Common myeloid progenitor, CD34-positive (primary cell): ENCODE measurements around the gene SNRPF.
"Not testable (repeated sequence)": the region's sequence is repeated elsewhere in the genome, so short reads cannot be mapped to it uniquely, and the experiment has no call there.

ENCODE experiments used
- CTCF ChIA-PET: fragments of 350-600 bp; sonication (Branson Sonifier 250); formaldehyde crosslinking; loops from one replicate; lab custom pipeline; 2021; ENCODE audit warnings: antibody characterized with exemption; lab: Charles Lee
- POLR2A ChIA-PET: fragments of 350-600 bp; sonication (Branson Sonifier 250); formaldehyde crosslinking; loops from one replicate; lab custom pipeline; 2021; ENCODE audit warnings: antibody characterized with exemption; lab: Charles Lee
- DNase-seq, 3 donors: peaks; one replicate each; pipeline versions ENCODE4 v3.0.0 to v3.0.0-alpha.2; 2013
- H3K27ac ChIP-seq, 2 experiments: 1 replicate in 1 of 2; 2 replicates in 1 of 2; pipeline ENCODE4 v1.7.0; 2013; ENCODE audit warnings: inconsistent platforms in 2 of 2, low read length in 2 of 2, mild to moderate bottlenecking in 2 of 2, low read depth in 1 of 2, moderate library complexity in 1 of 2; ENCODE audit not compliant: severe bottlenecking in 2 of 2, insufficient read depth in 1 of 2, poor library complexity in 1 of 2
- H3K27me3 ChIP-seq, 5 experiments: replicated peaks in 2 of 5; 1 replicate in 3 of 5; 2 replicates in 2 of 5; pipeline versions ENCODE4 v1.6.1 to v1.7.0; 2013; ENCODE audit warnings: low read length in 4 of 5, mild to moderate bottlenecking in 2 of 5, moderate library complexity in 2 of 5, inconsistent platforms in 1 of 5; ENCODE audit not compliant: insufficient read depth in 5 of 5, control insufficient read depth in 4 of 5
- H3K36me3 ChIP-seq, 4 experiments: 1 replicate in 2 of 4; 2 replicates in 2 of 4; pipeline versions ENCODE4 v1.6.1 to v1.7.0; 2013; ENCODE audit warnings: low read length in 3 of 4, control low read depth in 1 of 4, mild to moderate bottlenecking in 1 of 4; ENCODE audit not compliant: control insufficient read depth in 4 of 4, insufficient read depth in 4 of 4
- H3K4me1 ChIP-seq, 4 experiments: 1 replicate in 3 of 4; 2 replicates in 1 of 4; pipeline versions ENCODE4 v1.6.1 to v1.7.1; 2013; ENCODE audit warnings: low read length in 3 of 4, mild to moderate bottlenecking in 3 of 4, control low read depth in 1 of 4, inconsistent platforms in 1 of 4, moderate library complexity in 1 of 4; ENCODE audit not compliant: control insufficient read depth in 4 of 4, insufficient read depth in 4 of 4; ENCODE audit errors: control extremely low read depth in 1 of 4
- H3K4me3 ChIP-seq, 7 experiments: 1 replicate in 4 of 7; 2 replicates in 3 of 7; pipeline versions ENCODE4 v1.5.1 to v1.7.0; 2013; ENCODE audit warnings: mild to moderate bottlenecking in 7 of 7, low read length in 6 of 7, moderate library complexity in 6 of 7, inconsistent platforms in 2 of 7, low read depth in 2 of 7, control low read depth in 1 of 7; ENCODE audit not compliant: insufficient read depth in 4 of 7, control insufficient read depth in 1 of 7; ENCODE audit errors: extremely low read depth in 1 of 7
- H3K9me3 ChIP-seq, 5 experiments: 1 replicate in 4 of 5; 2 replicates in 1 of 5; pipeline versions ENCODE4 v1.6.1 to v1.7.1; 2013; ENCODE audit warnings: low read length in 4 of 5, mild to moderate bottlenecking in 2 of 5, inconsistent platforms in 1 of 5, low read depth in 1 of 5, moderate library complexity in 1 of 5; ENCODE audit not compliant: control insufficient read depth in 4 of 5, insufficient read depth in 2 of 5; ENCODE audit errors: control extremely low read depth in 1 of 5
- whole genome bisulfite sequencing: methylation state at CpG from one replicate; pipeline ENCODE4 v1.1.5; 2013; ENCODE audit not compliant: insufficient coverage; 5-methylcytosine and 5-hydroxymethylcytosine counted together

Gene SNRPF

DNA sequence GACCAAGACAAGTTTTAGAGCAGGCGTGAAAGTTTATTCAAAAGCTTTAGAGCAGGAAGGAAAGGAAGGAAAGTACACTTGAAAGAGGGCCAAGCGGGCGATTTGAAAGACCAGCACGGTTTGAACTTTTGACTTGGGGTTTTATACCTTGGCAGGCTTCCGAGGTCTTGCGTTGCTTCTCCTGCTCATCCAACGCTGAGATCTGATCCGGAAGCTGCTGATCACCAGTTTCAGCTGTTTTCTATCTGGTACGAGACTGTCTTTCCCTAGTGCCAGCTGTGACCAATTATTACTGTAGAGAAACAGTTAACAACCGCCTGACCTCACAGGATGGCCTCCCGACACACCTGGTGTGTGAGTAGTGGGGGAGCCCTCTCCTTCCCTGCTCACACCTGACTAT lies 20.6 kb upstream of the SNRPF start:
- no peaks in the 10 kb centered on the region for H3K36me3 ChIP-seq
- peaks cover 0 to 7% (median 0%) of the 10 kb centered on the region in 4 experiments for H3K4me1 ChIP-seq
- CTCF ChIA-PET, result no interaction called here
- H3K4me3 ChIP-seq, result peak overlapping the region in 1 of 7 experiments; percentile 16
- peaks cover 1 to 30% (median 4%) of the 10 kb centered on the region in 5 experiments for H3K27me3 ChIP-seq
- peaks cover 0 to under 1% (median 0%) of the 10 kb centered on the region in 5 experiments for H3K9me3 ChIP-seq
- WGBS, result 18% methylated on average over 8 of the region's 11 CpGs
- POLR2A ChIA-PET, result no interaction called here
- peak in 2 of 3 donors; percentile 50 to 56 for DNase-seq
- no peak overlapping the region for H3K27ac ChIP-seq

- not testable (repeated sequence) for DNase-seq, H3K9me3 ChIP-seq
Observed at GRCh38 chr12:95842426-95842825, 16.3 kb upstream of the SNRPF start.

DNA sequence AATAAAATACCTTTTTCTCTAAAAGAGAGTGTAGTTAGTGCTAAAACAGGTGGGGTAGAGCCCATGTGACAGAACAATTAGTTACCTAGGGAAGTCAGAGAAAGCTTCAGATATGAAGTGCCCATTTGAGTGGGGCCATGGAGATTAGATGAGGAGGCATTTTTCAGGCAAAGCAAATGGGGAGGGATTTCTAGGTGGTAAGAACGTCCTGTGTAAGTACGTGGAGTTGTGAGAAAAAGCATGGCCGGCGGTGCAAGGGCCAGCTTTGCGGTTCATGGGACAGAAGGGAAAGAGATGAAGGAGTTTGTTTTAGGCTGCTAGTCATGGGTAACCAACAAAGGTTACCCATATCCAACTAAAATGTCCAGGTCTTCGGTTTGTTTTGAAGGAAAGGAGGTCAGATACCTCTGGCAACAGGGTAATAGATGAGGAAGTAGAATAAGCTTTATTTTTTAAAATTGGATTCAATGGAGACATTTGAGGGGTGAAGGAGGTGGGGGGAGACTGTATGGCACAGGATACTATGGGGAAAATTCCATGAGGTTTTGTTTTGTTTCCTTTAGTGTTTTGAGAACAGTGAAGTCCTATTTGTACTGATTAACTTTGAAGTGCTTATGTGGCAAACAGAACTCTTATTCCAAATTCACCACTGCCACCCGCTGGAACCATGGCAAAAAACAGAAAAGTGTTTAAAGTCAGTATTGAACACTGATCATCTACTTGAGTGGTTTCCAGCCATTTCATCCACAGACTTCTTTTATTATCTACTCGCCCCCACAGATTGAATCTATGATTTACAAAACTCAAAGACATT lies 10.0 kb upstream of the SNRPF start:
- 77% methylated on average over 4 of the region's 8 CpGs for WGBS
- H3K27me3 ChIP-seq, result peaks cover 0 to 52% (median 15%) of the 10 kb centered on the region in 5 experiments

More at GRCh38 chr12:95842426-95842825, 16.3 kb upstream of the SNRPF start:
- POLR2A ChIA-PET, H3K4me1 ChIP-seq, H3K36me3 ChIP-seq, CTCF ChIA-PET, H3K27ac ChIP-seq, H3K4me3 ChIP-seq: not testable (repeated sequence)
- H3K27me3 ChIP-seq, result peaks cover 0 to 47% (median 12%) of the 10 kb centered on the region in 5 experiments
- WGBS, result 97% methylated on average over 6 of the region's 12 CpGs

DNA sequence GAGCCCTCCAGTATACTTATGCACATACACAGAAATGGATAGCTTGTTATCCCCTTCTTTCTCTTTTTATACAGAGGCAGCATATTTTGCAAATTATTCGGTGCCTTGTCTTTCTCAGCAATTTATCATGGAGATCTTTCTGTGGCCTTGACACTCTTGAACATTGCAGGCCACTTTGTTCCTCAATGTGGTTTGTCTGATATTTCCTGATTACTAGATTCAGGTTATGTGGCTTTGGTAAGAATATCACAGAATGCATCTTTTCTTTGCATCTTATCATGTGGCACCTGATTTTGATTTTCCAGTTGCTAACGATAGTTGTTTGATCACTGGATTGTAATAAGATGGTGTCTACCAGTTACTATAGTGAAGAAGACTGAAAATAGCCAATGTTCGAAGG lies 7.1 kb upstream of the SNRPF start:
- Histone ChIP-seq H3K36me3 (no peaks in the 10 kb centered on the region), H3K27me3 (peaks cover 3 to 62% (median 11%) of the 10 kb centered on the region in 5 experiments), H3K4me1 (peaks cover 0 to 11% (median 5%) of the 10 kb centered on the region in 4 experiments), H3K4me3 (no peak overlapping the region), H3K27ac (no peak overlapping the region), H3K9me3 (no peaks in the 10 kb centered on the region)
- ChIA-PET CTCF (no interaction called here), POLR2A (no interaction called here)
- peak; percentile 42 to 83 (median 76) for DNase-seq
- 0% methylated on average over 1 of the region's 3 CpGs for WGBS

More for the DNA sequence above, 10.0 kb upstream of the SNRPF start:
- H3K36me3 ChIP-seq, result no peaks in the 10 kb centered on the region
- H3K27ac ChIP-seq, result no peak overlapping the region
- ChIA-PET POLR2A (no interaction called here), CTCF (interaction anchor here (1.2 to 2.8 kb wide), 3 partner anchors 22 to 149 kb away, joined by 3 to 10 read pairs (median 4); no protein-coding TSS in a partner anchor)
- H3K4me1 ChIP-seq, result peaks cover 0 to 11% (median 5%) of the 10 kb centered on the region in 4 experiments
- peak; percentile 38 to 56 (median 39) for DNase-seq
- no peaks in the 10 kb centered on the region for H3K9me3 ChIP-seq
- no peak overlapping the region for H3K4me3 ChIP-seq

DNA sequence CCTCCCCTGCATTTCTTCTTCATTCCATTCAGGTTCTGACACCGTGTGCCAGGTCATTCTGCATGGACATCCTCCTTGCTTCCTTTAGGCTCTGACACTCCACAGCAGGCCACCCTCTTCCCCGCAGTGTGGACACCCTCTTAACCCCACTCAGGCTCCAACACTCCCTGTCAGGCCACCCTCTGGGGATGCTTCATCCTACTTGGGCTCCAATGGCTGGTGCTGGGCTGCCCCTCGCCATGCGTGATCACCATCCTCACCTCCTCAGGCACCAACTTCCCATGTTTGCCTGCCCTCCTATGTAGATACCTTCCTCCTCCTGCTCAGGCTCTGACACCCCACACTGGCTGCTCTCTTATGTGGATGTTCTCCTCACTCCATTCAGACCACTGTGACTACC lies 6.6 kb upstream of the SNRPF start:
- peaks cover 0 to 11% (median 5%) of the 10 kb centered on the region in 4 experiments for H3K4me1 ChIP-seq
- H3K4me3 ChIP-seq, result no peak overlapping the region
- ChIA-PET CTCF (no interaction called here), POLR2A (no interaction called here)
- no peak overlapping the region for H3K27ac ChIP-seq
- H3K9me3 ChIP-seq, result no peaks in the 10 kb centered on the region
- H3K36me3 ChIP-seq, result no peaks in the 10 kb centered on the region
- peaks cover 3 to 59% (median 11%) of the 10 kb centered on the region in 5 experiments for H3K27me3 ChIP-seq
- 99% methylated on average over 4 of the region's 4 CpGs for WGBS
- DNase-seq, result no peak

DNA sequence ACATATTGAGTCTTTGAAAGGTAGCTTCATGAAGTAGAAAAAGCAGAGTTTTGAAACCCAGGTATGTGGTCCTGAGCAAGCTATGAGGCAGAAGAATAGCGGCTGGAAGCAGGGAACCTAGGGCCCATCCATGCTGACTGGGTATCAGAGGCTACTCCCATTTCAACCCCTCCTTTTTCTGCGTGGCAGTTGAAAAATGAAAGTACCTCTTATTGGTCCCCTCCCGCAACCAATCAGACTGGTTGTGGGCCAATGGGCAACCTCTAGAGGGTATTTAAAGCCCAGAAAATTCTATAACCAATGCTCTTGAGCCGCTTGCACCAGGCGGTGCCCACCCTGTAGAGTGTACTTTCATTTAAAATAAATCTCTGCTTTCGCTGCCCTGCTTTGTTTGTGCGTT lies 1.6 kb upstream of the SNRPF start:
- no peak overlapping the region for H3K27ac ChIP-seq
- H3K9me3 ChIP-seq, result peaks cover 0 to 5% (median 0%) of the 10 kb centered on the region in 5 experiments
- H3K27me3 ChIP-seq, result peaks cover 3 to 46% (median 16%) of the 10 kb centered on the region in 5 experiments
- H3K4me1 ChIP-seq, result peaks cover 11 to 25% (median 14%) of the 10 kb centered on the region in 4 experiments
- H3K4me3 ChIP-seq, result no peak overlapping the region
- DNase-seq, result no peak
- ChIA-PET CTCF (no interaction called here), POLR2A (no interaction called here)
- 98% methylated on average over 7 of the region's 7 CpGs for WGBS
- H3K36me3 ChIP-seq, result peaks cover 4 to 13% (median 10%) of the 10 kb centered on the region in 4 experiments

GRCh38 chr12:95857799-95858198 lies 953 bp upstream of the SNRPF start:
- peak in 2 of 3 donors; percentile 26 to 28 for DNase-seq

More at GRCh38 chr12:95857799-95858198, 953 bp upstream of the SNRPF start:
- Histone ChIP-seq H3K27ac (no peak overlapping the region), H3K9me3 (peaks cover 0 to 9% (median 1%) of the 10 kb centered on the region in 5 experiments), H3K4me1 (peaks cover 11 to 24% (median 14%) of the 10 kb centered on the region in 4 experiments), H3K36me3 (peaks cover 10 to 19% (median 15%) of the 10 kb centered on the region in 4 experiments), H3K27me3 (peaks cover 3 to 45% (median 16%) of the 10 kb centered on the region in 5 experiments), H3K4me3 (peak overlapping the region in 6 of 7 experiments; percentile 3 to 93 (median 83))
- POLR2A ChIA-PET, result no interaction called here
- CTCF ChIA-PET, result no interaction called here
- WGBS, result 22% methylated on average over 18 of the region's 18 CpGs
